ENCODE measurements around the gene TFF2. TPM values are rescaled to one million over a fixed set of nuclear protein-coding genes. Genes with fewer than 3 reads are reported as not detected.

The TFF2 gene
- total RNA-seq, 1 donor from 2014 or later = not detected

DNA sequence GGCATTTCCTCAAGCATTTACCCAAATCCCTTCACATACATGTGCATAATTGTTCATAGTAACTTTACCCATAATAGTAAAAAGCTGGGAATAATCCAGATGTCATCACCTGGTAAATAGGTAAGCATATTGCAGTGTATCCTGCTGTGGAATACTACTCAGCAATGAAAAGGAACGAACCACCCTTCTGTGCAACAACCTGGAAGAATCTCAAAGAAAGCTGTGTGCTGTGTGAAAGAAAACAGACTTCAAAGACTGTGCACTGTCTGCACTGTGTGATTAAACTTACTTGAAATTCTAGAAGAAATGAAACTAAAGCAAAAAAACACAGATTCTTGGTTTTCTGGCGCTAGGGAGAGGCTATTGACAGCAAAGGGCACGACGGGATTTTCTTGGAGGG lies 13.5 kb downstream of the TFF2 start:
- no peak for DNase-seq (ENCODE audit: extremely low spot score in 2 of 2)
- H3K4me3 ChIP-seq = no peak overlapping the region
- intact Hi-C loops (cut with DNase I) = no loop called here
- peaks cover 9% of the 10 kb centered on the region for H3K4me1 ChIP-seq
- no peaks in the 10 kb centered on the region for H3K36me3 ChIP-seq
- H3K9me3 ChIP-seq = no peaks in the 10 kb centered on the region
- TF ChIP-seq, protein P1, sequence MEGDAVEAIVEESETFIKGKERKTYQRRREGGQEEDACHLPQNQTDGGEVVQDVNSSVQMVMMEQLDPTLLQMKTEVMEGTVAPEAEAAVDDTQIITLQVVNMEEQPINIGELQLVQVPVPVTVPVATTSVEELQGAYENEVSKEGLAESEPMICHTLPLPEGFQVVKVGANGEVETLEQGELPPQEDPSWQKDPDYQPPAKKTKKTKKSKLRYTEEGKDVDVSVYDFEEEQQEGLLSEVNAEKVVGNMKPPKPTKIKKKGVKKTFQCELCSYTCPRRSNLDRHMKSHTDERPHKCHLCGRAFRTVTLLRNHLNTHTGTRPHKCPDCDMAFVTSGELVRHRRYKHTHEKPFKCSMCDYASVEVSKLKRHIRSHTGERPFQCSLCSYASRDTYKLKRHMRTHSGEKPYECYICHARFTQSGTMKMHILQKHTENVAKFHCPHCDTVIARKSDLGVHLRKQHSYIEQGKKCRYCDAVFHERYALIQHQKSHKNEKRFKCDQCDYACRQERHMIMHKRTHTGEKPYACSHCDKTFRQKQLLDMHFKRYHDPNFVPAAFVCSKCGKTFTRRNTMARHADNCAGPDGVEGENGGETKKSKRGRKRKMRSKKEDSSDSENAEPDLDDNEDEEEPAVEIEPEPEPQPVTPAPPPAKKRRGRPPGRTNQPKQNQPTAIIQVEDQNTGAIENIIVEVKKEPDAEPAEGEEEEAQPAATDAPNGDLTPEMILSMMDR (IDR thresholded peaks at IDR 0.05) = no peak
- no peak for TF ChIP-seq POLR2AphosphoS5 (IDR thresholded peaks at IDR 0.05; ENCODE audit: insufficient read depth in 1 of 2, low read depth in 1 of 2)
- TF ChIP-seq POLR2A (IDR thresholded peaks at IDR 0.05) = no peak
- no peaks in the 10 kb centered on the region for H3K27me3 ChIP-seq
- no peak overlapping the region for H3K27ac ChIP-seq

DNA sequence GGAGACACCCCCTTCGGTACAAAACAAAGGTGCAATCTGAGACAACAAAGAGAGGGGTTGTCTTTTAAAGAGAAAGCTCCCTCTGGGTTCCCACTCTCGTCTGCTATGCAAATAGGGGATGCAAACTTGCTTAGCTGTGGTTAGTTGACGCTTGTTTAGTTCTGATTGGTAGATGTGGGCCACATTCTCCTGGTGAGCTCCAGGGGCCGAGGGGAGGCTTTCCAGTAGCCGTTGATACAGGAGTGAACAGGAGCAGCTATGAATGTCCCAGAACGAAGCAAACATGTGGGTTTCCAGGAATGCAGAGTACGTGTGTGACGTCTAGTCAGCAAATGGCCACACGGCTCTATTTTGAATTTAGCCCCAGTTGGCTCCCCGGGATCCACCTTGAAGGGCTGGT lies 14.7 kb downstream of the TFF2 start:
- H3K36me3 ChIP-seq = no peaks in the 10 kb centered on the region
- peaks cover 9% of the 10 kb centered on the region for H3K4me1 ChIP-seq
- no peaks in the 10 kb centered on the region for H3K27me3 ChIP-seq
- intact Hi-C loops (cut with DNase I) = no loop called here
- no peak overlapping the region for H3K4me3 ChIP-seq
- no peaks in the 10 kb centered on the region for H3K9me3 ChIP-seq
- DNase-seq (ENCODE audit: extremely low spot score in 2 of 2) = peak in 1 of 2 donors; percentile 72
- no peak overlapping the region for H3K27ac ChIP-seq
- TF ChIP-seq POLR2AphosphoS5 (IDR thresholded peaks at IDR 0.05; ENCODE audit: insufficient read depth in 1 of 2, low read depth in 1 of 2) (no peak), POLR2A (IDR thresholded peaks at IDR 0.05) (no peak)
- TF ChIP-seq, protein P1 (IDR thresholded peaks at IDR 0.05) = no peak

DNA sequence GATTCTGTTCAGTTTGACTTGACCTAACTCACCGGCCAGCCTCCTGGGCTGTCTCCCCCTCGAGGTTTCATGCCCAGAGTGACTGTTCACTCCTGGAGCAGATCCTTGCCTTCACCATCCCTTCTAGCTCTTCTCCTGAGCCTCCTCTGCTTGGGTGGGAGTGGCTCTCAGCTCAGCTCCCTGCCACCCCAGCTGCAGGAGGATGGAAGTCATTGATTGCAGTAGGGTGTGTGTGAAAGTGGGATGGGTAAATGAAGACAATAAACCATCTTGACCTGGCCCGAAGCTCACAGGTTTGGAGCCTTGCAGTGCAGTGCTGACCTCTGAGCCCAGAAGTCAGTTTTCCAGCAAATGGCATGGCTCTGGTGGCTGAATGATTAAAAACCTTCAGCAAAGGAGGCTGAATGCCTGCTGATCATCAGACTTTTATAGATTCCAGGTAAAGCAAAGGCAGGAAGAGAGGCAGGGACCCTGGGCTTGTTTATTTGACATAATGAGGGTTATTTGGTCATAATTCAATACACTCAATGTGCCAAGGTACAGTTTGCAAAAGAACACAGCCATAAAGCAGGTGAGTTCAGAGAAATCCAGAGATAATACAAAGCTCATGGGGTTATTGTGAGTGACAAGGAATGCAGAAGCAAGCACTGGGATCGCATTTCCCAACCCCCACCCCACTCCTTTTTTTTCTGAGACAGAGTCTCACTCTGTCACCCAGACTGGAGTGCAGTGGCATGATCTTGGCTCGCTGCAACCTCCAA lies 18.1 kb downstream of the TFF2 start:
- intact Hi-C loops (cut with DNase I) = no loop called here
- peaks cover 2% of the 10 kb centered on the region for H3K4me1 ChIP-seq
- TF ChIP-seq POLR2A (IDR thresholded peaks at IDR 0.05) (no peak), POLR2AphosphoS5 (IDR thresholded peaks at IDR 0.05; ENCODE audit: insufficient read depth in 1 of 2, low read depth in 1 of 2) (no peak)
- TF ChIP-seq, protein P1 (IDR thresholded peaks at IDR 0.05) = no peak
- no peaks in the 10 kb centered on the region for H3K9me3 ChIP-seq
- no peaks in the 10 kb centered on the region for H3K27me3 ChIP-seq
- no peak overlapping the region for H3K4me3 ChIP-seq
- DNase-seq (ENCODE audit: extremely low spot score in 2 of 2) = peak in 1 of 2 donors; percentile 72
- no peak overlapping the region for H3K27ac ChIP-seq
- H3K36me3 ChIP-seq = no peaks in the 10 kb centered on the region

DNA sequence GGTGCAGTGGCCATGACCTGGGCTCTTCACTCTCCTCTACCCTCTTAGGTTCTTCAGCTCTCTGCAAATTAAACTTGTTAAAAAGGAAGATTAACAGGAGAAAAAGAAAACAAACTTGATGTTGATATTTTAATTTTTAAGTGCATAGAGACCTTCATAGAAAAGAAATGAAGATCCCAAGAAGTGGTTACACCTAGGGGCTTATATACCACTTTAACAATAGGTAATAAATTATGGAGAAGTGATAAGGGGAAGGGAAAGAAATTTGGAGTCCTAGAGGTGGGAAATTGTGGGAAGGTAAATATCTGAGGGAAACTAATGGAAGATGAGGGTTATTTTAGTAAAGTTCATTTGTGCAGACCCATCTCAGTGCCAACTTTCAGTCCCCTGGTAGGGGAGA lies 19.1 kb downstream of the TFF2 start:
- intact Hi-C loops (cut with DNase I) = no loop called here
- Histone ChIP-seq H3K27ac (no peak overlapping the region), H3K9me3 (no peaks in the 10 kb centered on the region), H3K36me3 (no peaks in the 10 kb centered on the region), H3K27me3 (no peaks in the 10 kb centered on the region), H3K4me1 (no peaks in the 10 kb centered on the region), H3K4me3 (no peak overlapping the region)
- TF ChIP-seq POLR2A (IDR thresholded peaks at IDR 0.05) (no peak), POLR2AphosphoS5 (IDR thresholded peaks at IDR 0.05; ENCODE audit: insufficient read depth in 1 of 2, low read depth in 1 of 2) (no peak)
- TF ChIP-seq, protein P1 (IDR thresholded peaks at IDR 0.05) = no peak
- no peak for DNase-seq (ENCODE audit: extremely low spot score in 2 of 2)

All from vagina (tissue), 2 donors.